ENCODE measurements around the gene RC3H2. TPM values are rescaled to one million over a fixed set of nuclear protein-coding genes. Genes with fewer than 3 reads are reported as not detected.

RC3H2 gene
- total and polyA plus RNA-seq, 2 of the 13 experiments (the other 11 are each of a cell fraction or from before 2014, with no cell fraction given) = 21.0 to 36.4 TPM

GRCh38 chr9:122904823-122905710 is at the start of gene RC3H2 (continued):
- TF ChIP-seq ZBTB39 (CRISPR knock-in tag; IDR thresholded peaks at IDR 0.05) = no peak
- TF ChIP-seq MEF2D (CRISPR knock-in tag; IDR thresholded peaks at IDR 0.05) = 0 out of 2 replicates have a peak, but pooled peaks have one; percentile 36
- TF ChIP-seq ZNF34 (CRISPR knock-in tag; IDR thresholded peaks at IDR 0.05; ENCODE audit: borderline replicate concordance) = no peak
- TF ChIP-seq PRPF4 (IDR thresholded peaks at IDR 0.05; ENCODE audit: low read depth, low read length, poor library complexity, severe bottlenecking) = no peak
- no peak for TF ChIP-seq ZNF317 (CRISPR knock-in tag; IDR thresholded peaks at IDR 0.05)
- TF ChIP-seq MEIS1 (CRISPR knock-in tag; IDR thresholded peaks at IDR 0.05; ENCODE audit: borderline replicate concordance) = no peak
- peak; percentile 54; the same call in 1 of the 2 replicates for TF ChIP-seq SUZ12 (IDR thresholded peaks at IDR 0.05; ENCODE audit: low read depth, low read length)
- no peak for TF ChIP-seq ARID2 (CRISPR knock-in tag; IDR thresholded peaks at IDR 0.05; ENCODE audit: borderline replicate concordance)
- TF ChIP-seq TERF1 (CRISPR knock-in tag; IDR thresholded peaks at IDR 0.05) = no peak
- TF ChIP-seq PHF8 (CRISPR knock-in tag; IDR thresholded peaks at IDR 0.05) = peak; percentile 90
- TF ChIP-seq TIGD3 (CRISPR knock-in tag; IDR thresholded peaks at IDR 0.05; ENCODE audit: borderline replicate concordance) = no peak
- no peak for TF ChIP-seq NFE2 (CRISPR knock-in tag; IDR thresholded peaks at IDR 0.05)
- TF ChIP-seq NR3C1 (CRISPR knock-in tag; IDR thresholded peaks at IDR 0.05) = no peak
